Measurements from ENCODE around the gene CDC23. TPM values are rescaled to one million over a fixed set of nuclear protein-coding genes. Genes with fewer than 3 reads are reported as not detected.
A peak's percentile ranks its signal among the peaks of the same experiment; 100 is the strongest.
"Not testable (repeated sequence)": the region's sequence is repeated elsewhere in the genome, so short reads cannot be mapped to it uniquely, and the experiment has no call there.

The CDC23 gene
- polyA plus RNA-seq, 1 donor: 35.7 TPM

DNA sequence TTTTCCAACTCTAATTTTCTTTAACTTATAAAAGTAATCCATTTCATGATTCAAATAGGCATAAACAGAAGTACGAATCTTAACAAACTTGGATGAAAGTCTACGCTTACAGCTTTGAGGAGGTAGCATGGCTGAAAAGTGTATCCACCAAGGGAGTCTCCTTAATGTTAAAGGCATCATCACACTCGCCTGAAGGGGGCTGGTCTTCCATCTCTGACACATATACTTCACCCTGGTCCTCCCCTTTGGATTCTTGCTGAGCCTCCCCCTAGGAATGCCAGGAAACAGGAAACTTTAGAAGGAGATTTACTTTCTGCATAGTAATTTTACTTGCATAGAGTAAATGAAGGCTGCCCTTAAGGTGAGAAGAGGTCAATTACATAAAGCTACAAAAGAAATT is 63.6 kb downstream of the CDC23 start:
- no peaks in the 10 kb centered on the region for H3K4me1 ChIP-seq (ENCODE audit: control insufficient read depth, insufficient read depth, low read length)
- no peak for DNase-seq
- no peaks in the 10 kb centered on the region for H3K36me3 ChIP-seq (ENCODE audit: control insufficient read depth, insufficient read depth, low read length)
- H3K27me3 ChIP-seq (ENCODE audit: control insufficient read depth, insufficient read depth, low read length): no peaks in the 10 kb centered on the region
- no peak overlapping the region for H3K27ac ChIP-seq (ENCODE audit: low read length)
- WGBS (ENCODE audit: insufficient coverage, low lambda C conversion rate): no CpG with 5 or more reads among the region's 3 CpGs
- no peaks in the 10 kb centered on the region for H3K9me3 ChIP-seq (ENCODE audit: control insufficient read depth, low read depth, low read length)
- no peak overlapping the region for H3K4me3 ChIP-seq (ENCODE audit: low read length)

DNA sequence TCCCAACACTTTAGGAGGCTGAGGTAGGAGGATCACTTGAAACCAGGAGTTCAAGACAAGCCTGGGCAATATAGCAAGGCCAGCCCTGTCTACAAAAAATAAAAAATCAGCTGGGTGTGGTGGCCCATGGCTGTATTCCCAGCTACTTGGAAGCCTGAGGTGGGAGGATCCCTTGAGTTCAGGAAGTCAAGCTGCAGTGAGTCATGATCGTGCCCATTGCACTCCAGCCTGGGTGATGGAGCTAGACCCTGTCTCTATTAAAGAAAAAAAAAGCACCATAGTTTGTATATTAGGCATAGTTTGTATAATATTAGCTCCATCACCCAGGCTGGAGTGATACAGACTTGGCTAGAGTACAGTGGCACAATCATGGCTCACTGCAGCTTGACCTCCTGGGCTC is 64.3 kb downstream of the CDC23 start:
- no peak for DNase-seq

DNA sequence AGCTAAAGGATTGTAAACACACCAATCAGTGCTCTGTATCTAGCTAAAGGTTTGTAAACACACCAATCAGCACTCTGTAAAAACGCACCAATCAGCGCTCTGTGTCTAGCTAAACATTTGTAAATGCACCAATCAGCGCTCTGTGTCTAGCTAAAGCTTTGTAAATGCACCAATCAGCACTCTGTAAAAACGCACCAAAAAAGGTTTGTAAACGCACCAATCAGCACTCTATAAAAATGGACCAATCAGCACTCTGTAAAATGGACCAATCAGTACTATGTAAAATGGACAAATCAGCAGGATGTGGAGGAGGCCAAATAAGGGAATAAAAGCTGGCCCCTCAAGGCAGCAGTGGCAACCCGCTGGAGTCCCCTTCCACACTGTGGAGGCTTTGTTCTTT is 69.5 kb downstream of the CDC23 start:
- not testable (repeated sequence) for H3K9me3 ChIP-seq (ENCODE audit: control insufficient read depth, low read depth, low read length); H3K4me1 ChIP-seq (ENCODE audit: control insufficient read depth, insufficient read depth, low read length); DNase-seq; H3K27me3 ChIP-seq (ENCODE audit: control insufficient read depth, insufficient read depth, low read length); H3K27ac ChIP-seq (ENCODE audit: low read length); H3K36me3 ChIP-seq (ENCODE audit: control insufficient read depth, insufficient read depth, low read length); H3K4me3 ChIP-seq (ENCODE audit: low read length)
- WGBS (ENCODE audit: insufficient coverage, low lambda C conversion rate): 100% methylated on average over 1 of the region's 6 CpGs

More for the DNA sequence above, 64.3 kb downstream of the CDC23 start:
- Histone ChIP-seq H3K4me3 (ENCODE audit: low read length) (no peak overlapping the region), H3K27ac (ENCODE audit: low read length) (no peak overlapping the region), H3K4me1 (ENCODE audit: control insufficient read depth, insufficient read depth, low read length) (no peaks in the 10 kb centered on the region), H3K27me3 (ENCODE audit: control insufficient read depth, insufficient read depth, low read length) (no peaks in the 10 kb centered on the region), H3K9me3 (ENCODE audit: control insufficient read depth, low read depth, low read length) (no peaks in the 10 kb centered on the region), H3K36me3 (ENCODE audit: control insufficient read depth, insufficient read depth, low read length) (no peaks in the 10 kb centered on the region)
- WGBS (ENCODE audit: insufficient coverage, low lambda C conversion rate): no CpG with 5 or more reads among the region's 1 CpG

DNA sequence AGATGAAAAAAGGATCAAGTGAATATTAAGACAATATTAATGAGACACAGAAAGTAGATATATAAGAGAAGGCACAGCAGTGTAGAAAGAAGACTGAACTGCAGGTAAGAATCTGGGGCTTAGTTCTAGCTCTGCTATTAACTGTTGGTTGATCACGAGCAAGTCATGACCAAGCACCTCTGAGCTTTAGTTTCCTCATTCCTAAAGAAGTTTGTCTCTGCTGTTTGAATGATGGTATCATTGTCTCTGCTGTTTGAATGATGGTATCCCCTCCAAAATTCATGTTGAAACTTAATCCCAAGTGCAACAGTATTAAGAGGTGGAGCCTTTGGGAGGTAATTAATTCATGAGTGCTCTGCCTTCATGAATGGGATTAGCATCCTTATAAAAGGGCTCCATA is 71.4 kb downstream of the CDC23 start:
- Histone ChIP-seq H3K4me3 (ENCODE audit: low read length) (no peak overlapping the region), H3K27me3 (ENCODE audit: control insufficient read depth, insufficient read depth, low read length) (no peaks in the 10 kb centered on the region), H3K27ac (ENCODE audit: low read length) (no peak overlapping the region), H3K4me1 (ENCODE audit: control insufficient read depth, insufficient read depth, low read length) (no peaks in the 10 kb centered on the region), H3K9me3 (ENCODE audit: control insufficient read depth, low read depth, low read length) (no peaks in the 10 kb centered on the region), H3K36me3 (ENCODE audit: control insufficient read depth, insufficient read depth, low read length) (no peaks in the 10 kb centered on the region)
- DNase-seq: no peak
- no CpG with 5 or more reads among the region's 1 CpG for whole genome bisulfite sequencing (ENCODE audit: insufficient coverage, low lambda C conversion rate)

DNA sequence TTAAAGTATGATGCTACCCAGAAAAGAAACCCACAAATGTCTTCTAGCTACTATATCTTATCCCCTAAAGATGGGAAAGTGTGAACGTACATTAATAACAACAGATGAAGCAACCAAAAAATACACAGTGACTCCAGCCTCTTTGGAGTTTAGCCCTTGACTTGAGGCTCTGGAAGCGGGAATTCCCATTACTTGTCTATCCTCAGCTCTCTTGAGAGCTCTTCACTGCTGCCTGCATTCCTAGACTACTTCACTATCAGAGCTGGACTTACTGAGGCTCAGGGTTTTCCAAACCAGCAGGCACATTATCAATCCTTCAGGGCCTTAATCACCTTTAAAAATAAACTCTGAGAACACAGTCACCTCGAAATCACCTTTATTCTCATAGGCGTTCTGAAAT is 72.9 kb downstream of the CDC23 start:
- DNase-seq: no peak
- Histone ChIP-seq H3K27me3 (ENCODE audit: control insufficient read depth, insufficient read depth, low read length) (no peaks in the 10 kb centered on the region), H3K9me3 (ENCODE audit: control insufficient read depth, low read depth, low read length) (no peaks in the 10 kb centered on the region), H3K27ac (ENCODE audit: low read length) (no peak overlapping the region), H3K36me3 (ENCODE audit: control insufficient read depth, insufficient read depth, low read length) (no peaks in the 10 kb centered on the region), H3K4me1 (ENCODE audit: control insufficient read depth, insufficient read depth, low read length) (no peaks in the 10 kb centered on the region), H3K4me3 (ENCODE audit: low read length) (no peak overlapping the region)
- WGBS (ENCODE audit: insufficient coverage, low lambda C conversion rate): no CpG with 5 or more reads among the region's 4 CpGs

DNA sequence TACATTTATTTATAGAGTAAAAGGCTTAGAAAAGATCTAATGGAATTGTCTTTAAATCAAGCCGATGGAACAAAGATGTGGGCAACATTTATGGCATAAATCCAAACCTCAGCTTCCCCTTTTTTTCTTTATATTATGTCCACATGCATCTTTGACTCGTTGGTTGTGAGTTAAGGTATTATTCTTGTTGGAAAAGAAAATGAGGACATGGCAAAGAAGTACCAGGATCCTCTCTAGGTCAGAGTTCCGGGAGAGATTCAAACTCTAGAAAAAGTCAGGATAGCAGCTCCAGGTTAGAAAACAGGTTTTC is 73.4 kb downstream of the CDC23 start:
- no peak for DNase-seq

DNA sequence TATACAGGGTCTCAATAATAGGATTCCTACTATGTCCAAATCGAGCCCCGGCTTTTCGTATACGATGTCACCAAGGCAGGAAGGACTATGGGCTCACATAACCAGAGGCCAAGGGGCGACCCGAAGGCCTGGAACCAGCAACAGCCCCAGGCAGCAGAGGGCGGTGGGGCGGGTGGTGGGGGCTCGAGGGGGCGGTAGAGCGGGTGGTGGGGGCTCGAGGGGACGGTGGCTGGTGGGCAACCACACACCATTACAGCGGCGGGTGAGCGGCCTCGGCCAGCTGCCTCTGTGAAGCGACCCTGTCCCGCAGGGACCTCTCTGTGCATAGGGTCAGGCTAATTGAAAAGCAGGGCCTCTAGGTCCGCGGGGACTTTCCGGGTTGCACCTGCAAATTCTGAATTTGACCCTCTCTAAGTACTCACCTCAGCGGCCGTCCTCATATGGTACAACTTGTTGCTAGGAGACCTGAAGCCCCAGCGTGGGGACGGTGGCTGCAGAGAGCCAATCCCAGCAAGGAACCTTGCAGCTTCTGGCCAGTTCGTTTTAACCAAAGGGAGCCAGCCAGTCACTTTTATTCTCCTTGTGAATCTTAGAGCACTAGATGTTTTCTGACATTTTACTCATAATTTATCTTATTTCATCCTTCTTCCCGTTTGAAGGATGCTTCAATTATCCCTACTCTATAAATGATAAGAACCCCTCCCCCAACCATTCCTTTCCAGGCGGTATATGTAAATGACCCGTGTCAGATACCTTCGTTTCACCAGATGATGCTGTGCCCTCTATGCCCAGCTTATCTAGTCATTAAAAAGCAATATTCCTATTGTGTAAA is 74.0 kb downstream of the CDC23 start, which contains the start of gene NME5:
NME5 (minus strand) TSS at position 480 of the 832 bp plus-strand sequence. CDS start 648 bp downstream, outside the sequence.
- Histone ChIP-seq H3K27ac (ENCODE audit: low read length) (no peak within 1 kb of the TSS), H3K36me3 (ENCODE audit: control insufficient read depth, insufficient read depth, low read length) (no peaks in the 10 kb centered on the region), H3K4me1 (ENCODE audit: control insufficient read depth, insufficient read depth, low read length) (no peaks in the 10 kb centered on the region), H3K4me3 (ENCODE audit: low read length) (peak within 1 kb of the TSS; percentile 69), H3K9me3 (ENCODE audit: control insufficient read depth, low read depth, low read length) (no peaks in the 10 kb centered on the region), H3K27me3 (ENCODE audit: control insufficient read depth, insufficient read depth, low read length) (no peaks in the 10 kb centered on the region)
- DNase-seq: peak; percentile 18 to 61
- 18% methylated on average over 1 of the region's 31 CpGs for WGBS (ENCODE audit: insufficient coverage, low lambda C conversion rate)

More for the DNA sequence above, 73.4 kb downstream of the CDC23 start:
- Histone ChIP-seq H3K4me3 (ENCODE audit: low read length) (no peak overlapping the region), H3K27ac (ENCODE audit: low read length) (no peak overlapping the region), H3K27me3 (ENCODE audit: control insufficient read depth, insufficient read depth, low read length) (no peaks in the 10 kb centered on the region), H3K36me3 (ENCODE audit: control insufficient read depth, insufficient read depth, low read length) (no peaks in the 10 kb centered on the region), H3K9me3 (ENCODE audit: control insufficient read depth, low read depth, low read length) (no peaks in the 10 kb centered on the region), H3K4me1 (ENCODE audit: control insufficient read depth, insufficient read depth, low read length) (no peaks in the 10 kb centered on the region)
- WGBS (ENCODE audit: insufficient coverage, low lambda C conversion rate): no CpG with 5 or more reads among the region's 3 CpGs

Other genes with a start within 250 kb of the CDC23 start
- gene FAM13B, start 180.2 kb downstream of the CDC23 start, polyA plus RNA-seq: 23.5 TPM
- not detected for gene WNT8A, start 129.3 kb downstream of the CDC23 start, polyA plus RNA-seq
- gene NME5, start 73.9 kb downstream of the CDC23 start, polyA plus RNA-seq: 2.8 TPM
- gene BRD8, start 34.7 kb downstream of the CDC23 start, polyA plus RNA-seq: 88.3 TPM
- 13.8 TPM for gene KIF20A, start 34.2 kb downstream of the CDC23 start, polyA plus RNA-seq
- gene GFRA3, start 61.3 kb upstream of the CDC23 start, polyA plus RNA-seq: 6.9 TPM
- 4.5 TPM for gene CDC25C, start 118.5 kb upstream of the CDC23 start, polyA plus RNA-seq
- gene FAM53C, start 124.9 kb upstream of the CDC23 start, polyA plus RNA-seq: 30.6 TPM
- 61.1 TPM for gene KDM3B, start 139.4 kb upstream of the CDC23 start, polyA plus RNA-seq
- 38.6 TPM for gene REEP2, start 225.7 kb upstream of the CDC23 start, polyA plus RNA-seq

Measured in large intestine (tissue), 3 donors.